Measurements from ENCODE around the gene TP53RK.

GRCh38 chr20:46640044-46640443 lies 49.2 kb downstream of the TP53RK start:
- TF ChIP-seq REST (IDR thresholded peaks at IDR 0.05; ENCODE audit: insufficient replicate concordance, low read depth) = no peak
- TF ChIP-seq CTCF (IDR thresholded peaks at IDR 0.05; ENCODE audit: insufficient read depth, low read length) = no peak
- TF ChIP-seq GABPA (IDR thresholded peaks at IDR 0.05; ENCODE audit: low read depth) = no peak
- no peak for TF ChIP-seq SPI1 (IDR thresholded peaks at IDR 0.05; ENCODE audit: borderline replicate concordance, low read depth)
